SK-N-SH treated with all-trans-retinoic acid at 6 μM for 48 hours (cell line): Measurements from ENCODE around the gene DCBLD1.

ENCODE experiments used
- ATAC-seq: fragments of 200-7000 bp; cut with Tn5 transposase; 3 replicates; pipeline ENCODE4 v1.9.1; 2020; ENCODE audit warnings: mild to moderate bottlenecking, moderate library complexity
- ARNTL ChIP-seq: fragments of 450-650 bp; formaldehyde crosslinking; IDR thresholded peaks from 2 replicates; pipeline ENCODE4 v1.5.0; 2020; ENCODE audit warnings: low read depth, mild to moderate bottlenecking, moderate library complexity, borderline replicate concordance
- BACH2 ChIP-seq: fragments of 250-450 bp; sonication (Bioruptor Pico); IDR thresholded peaks from 2 replicates; pipeline ENCODE4 v1.9.0; 2021; ENCODE audit warnings: mild to moderate bottlenecking, borderline replicate concordance
- CSDC2 ChIP-seq: fragments of 250-450 bp; sonication (Bioruptor Pico); IDR thresholded peaks from 2 replicates; pipeline ENCODE4 v1.5.0; 2020; ENCODE audit warnings: mild to moderate bottlenecking, moderate library complexity
- GLIS3 ChIP-seq: fragments of 250-450 bp; sonication (Bioruptor Pico); IDR thresholded peaks from 2 replicates; pipeline ENCODE4 v1.5.0; 2020; ENCODE audit warnings: mild to moderate bottlenecking, moderate library complexity
- ISL1 ChIP-seq: fragments of 250-450 bp; sonication (Bioruptor Pico); IDR thresholded peaks from 2 replicates; pipeline ENCODE4 v2.1.2; 2022; ENCODE audit warnings: mild to moderate bottlenecking, moderate library complexity
- OSR1 ChIP-seq: fragments of 250-450 bp; sonication (Bioruptor Pico); IDR thresholded peaks from 2 replicates; pipeline ENCODE4 v1.8.0; 2022; ENCODE audit warnings: moderate library complexity, mild to moderate bottlenecking, inconsistent platforms
- PPARA ChIP-seq: fragments of 250-450 bp; sonication (Bioruptor Pico); IDR thresholded peaks from 2 replicates; pipeline ENCODE4 v1.5.0; 2020; ENCODE audit warnings: mild to moderate bottlenecking, borderline replicate concordance
- RARB ChIP-seq: fragments of 250-450 bp; sonication (Bioruptor Pico); IDR thresholded peaks from 2 replicates; pipeline ENCODE4 v1.8.0; 2021; ENCODE audit warnings: mild to moderate bottlenecking, moderate library complexity
- SNAI2 ChIP-seq: fragments of 250-450 bp; sonication (Bioruptor Pico); IDR thresholded peaks from 2 replicates; pipeline ENCODE4 v1.5.0; 2020; ENCODE audit warnings: mild to moderate bottlenecking, moderate library complexity
- TOX ChIP-seq: fragments of 250-450 bp; sonication (Bioruptor Pico); IDR thresholded peaks from 2 replicates; pipeline ENCODE4 v1.8.0; 2021; ENCODE audit warnings: mild to moderate bottlenecking, moderate library complexity, borderline replicate concordance
- ZC3H10 ChIP-seq: fragments of 250-450 bp; sonication (Bioruptor Pico); IDR thresholded peaks from 2 replicates; pipeline ENCODE4 v1.5.1; 2021; ENCODE audit warnings: mild to moderate bottlenecking, moderate library complexity
- ZFP3 ChIP-seq: fragments of 250-450 bp; sonication (Bioruptor Pico); IDR thresholded peaks from 2 replicates; pipeline ENCODE4 v1.5.0; 2020; ENCODE audit warnings: mild to moderate bottlenecking, moderate library complexity
- ZFP30 ChIP-seq: fragments of 450-650 bp; formaldehyde crosslinking; IDR thresholded peaks from 2 replicates; pipeline ENCODE4 v1.5.0; 2022; ENCODE audit warnings: mild to moderate bottlenecking, moderate library complexity
- ZNF565 ChIP-seq: fragments of 450-650 bp; formaldehyde crosslinking; conservative IDR thresholded peaks from 2 replicates; pipeline ENCODE4 v1.5.0; 2020; ENCODE audit warnings: low read depth, mild to moderate bottlenecking, moderate library complexity
- ZNF70 ChIP-seq: fragments of 450-650 bp; formaldehyde crosslinking; IDR thresholded peaks from 2 replicates; pipeline ENCODE4 v1.5.0; 2020; ENCODE audit warnings: mild to moderate bottlenecking, moderate library complexity
- ZNF8 ChIP-seq: fragments of 450-650 bp; formaldehyde crosslinking; IDR thresholded peaks from 2 replicates; pipeline ENCODE4 v1.5.0; 2020; ENCODE audit warnings: mild to moderate bottlenecking, moderate library complexity
- TF ChIP-seq, protein P1 (sequence below): fragments of 250-450 bp; sonication (Bioruptor Pico); IDR thresholded peaks from 2 replicates; pipeline ENCODE4 v1.8.0; 2021; ENCODE audit warnings: low read depth, mild to moderate bottlenecking, moderate library complexity, borderline replicate concordance
- TF ChIP-seq, protein P2 (sequence below): fragments of 250-450 bp; sonication (Bioruptor Pico); IDR thresholded peaks from 2 replicates; pipeline ENCODE4 v1.5.1; 2021; ENCODE audit warnings: mild to moderate bottlenecking, moderate library complexity
- TF ChIP-seq, protein P3 (sequence below): fragments of 250-450 bp; sonication (Bioruptor Pico); IDR thresholded peaks from 2 replicates; pipeline ENCODE4 v1.5.0; 2020; ENCODE audit warnings: mild to moderate bottlenecking, moderate library complexity
- TF ChIP-seq, protein P4 (sequence below): fragments of 250-450 bp; sonication (Bioruptor Pico); IDR thresholded peaks from 2 replicates; pipeline ENCODE4 v1.8.0; 2020; ENCODE audit warnings: mild to moderate bottlenecking, moderate library complexity, borderline replicate concordance

Gene DCBLD1

DNA sequence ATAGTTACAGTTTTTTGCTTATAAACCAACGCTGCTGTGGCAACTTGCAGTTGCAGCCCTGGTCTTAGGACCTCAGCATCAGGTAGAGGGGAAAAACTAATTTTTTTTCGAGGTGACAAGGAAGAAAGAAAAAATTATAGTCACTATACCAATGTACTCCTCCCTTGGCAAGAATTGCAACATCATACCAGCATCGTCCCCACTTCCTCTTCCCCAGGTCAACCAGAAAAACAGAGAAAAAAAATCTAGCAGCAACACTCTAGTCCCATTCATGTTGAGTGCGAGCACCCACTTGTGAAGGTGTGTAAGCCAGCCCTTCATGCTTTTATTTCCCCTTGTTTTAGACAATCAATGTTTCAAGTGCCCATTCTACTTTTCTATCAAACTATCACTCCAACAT lies 13.1 kb upstream of the DCBLD1 start:
- no peak for TF ChIP-seq ZC3H10
- TF ChIP-seq CSDC2 (CRISPR knock-in tag) = no peak
- TF ChIP-seq TOX = no peak
- TF ChIP-seq, protein P1, sequence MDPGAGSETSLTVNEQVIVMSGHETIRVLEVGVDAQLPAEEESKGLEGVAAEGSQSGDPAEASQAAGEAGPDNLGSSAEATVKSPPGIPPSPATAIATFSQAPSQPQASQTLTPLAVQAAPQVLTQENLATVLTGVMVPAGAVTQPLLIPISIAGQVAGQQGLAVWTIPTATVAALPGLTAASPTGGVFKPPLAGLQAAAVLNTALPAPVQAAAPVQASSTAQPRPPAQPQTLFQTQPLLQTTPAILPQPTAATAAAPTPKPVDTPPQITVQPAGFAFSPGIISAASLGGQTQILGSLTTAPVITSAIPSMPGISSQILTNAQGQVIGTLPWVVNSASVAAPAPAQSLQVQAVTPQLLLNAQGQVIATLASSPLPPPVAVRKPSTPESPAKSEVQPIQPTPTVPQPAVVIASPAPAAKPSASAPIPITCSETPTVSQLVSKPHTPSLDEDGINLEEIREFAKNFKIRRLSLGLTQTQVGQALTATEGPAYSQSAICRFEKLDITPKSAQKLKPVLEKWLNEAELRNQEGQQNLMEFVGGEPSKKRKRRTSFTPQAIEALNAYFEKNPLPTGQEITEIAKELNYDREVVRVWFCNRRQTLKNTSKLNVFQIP = no peak
- TF ChIP-seq, protein P2, sequence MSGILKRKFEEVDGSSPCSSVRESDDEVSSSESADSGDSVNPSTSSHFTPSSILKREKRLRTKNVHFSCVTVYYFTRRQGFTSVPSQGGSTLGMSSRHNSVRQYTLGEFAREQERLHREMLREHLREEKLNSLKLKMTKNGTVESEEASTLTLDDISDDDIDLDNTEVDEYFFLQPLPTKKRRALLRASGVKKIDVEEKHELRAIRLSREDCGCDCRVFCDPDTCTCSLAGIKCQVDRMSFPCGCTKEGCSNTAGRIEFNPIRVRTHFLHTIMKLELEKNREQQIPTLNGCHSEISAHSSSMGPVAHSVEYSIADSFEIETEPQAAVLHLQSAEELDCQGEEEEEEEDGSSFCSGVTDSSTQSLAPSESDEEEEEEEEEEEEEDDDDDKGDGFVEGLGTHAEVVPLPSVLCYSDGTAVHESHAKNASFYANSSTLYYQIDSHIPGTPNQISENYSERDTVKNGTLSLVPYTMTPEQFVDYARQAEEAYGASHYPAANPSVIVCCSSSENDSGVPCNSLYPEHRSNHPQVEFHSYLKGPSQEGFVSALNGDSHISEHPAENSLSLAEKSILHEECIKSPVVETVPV = no peak
- TF ChIP-seq, all 23 proteins: peak for 0
- ATAC-seq = no peak

DNA sequence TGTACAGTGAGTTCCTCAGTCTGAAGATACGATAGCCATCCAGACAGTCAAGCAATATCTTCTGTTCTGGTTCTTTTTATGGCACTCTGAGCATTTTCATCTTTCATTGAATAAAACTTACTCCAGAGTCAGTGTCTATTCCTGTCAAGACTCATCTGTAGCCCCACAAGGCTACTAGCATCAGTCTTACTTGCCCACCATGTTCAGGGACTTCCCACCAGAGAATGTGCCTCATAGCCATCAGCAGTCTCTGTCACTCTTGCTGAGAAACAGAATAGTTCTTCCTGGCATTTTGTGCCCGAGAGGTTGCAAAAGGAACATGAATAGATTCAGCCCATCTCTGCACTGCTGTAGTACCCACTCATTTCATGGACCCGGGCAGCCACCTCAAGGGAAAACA lies 12.7 kb upstream of the DCBLD1 start:
- TF ChIP-seq, protein P3, sequence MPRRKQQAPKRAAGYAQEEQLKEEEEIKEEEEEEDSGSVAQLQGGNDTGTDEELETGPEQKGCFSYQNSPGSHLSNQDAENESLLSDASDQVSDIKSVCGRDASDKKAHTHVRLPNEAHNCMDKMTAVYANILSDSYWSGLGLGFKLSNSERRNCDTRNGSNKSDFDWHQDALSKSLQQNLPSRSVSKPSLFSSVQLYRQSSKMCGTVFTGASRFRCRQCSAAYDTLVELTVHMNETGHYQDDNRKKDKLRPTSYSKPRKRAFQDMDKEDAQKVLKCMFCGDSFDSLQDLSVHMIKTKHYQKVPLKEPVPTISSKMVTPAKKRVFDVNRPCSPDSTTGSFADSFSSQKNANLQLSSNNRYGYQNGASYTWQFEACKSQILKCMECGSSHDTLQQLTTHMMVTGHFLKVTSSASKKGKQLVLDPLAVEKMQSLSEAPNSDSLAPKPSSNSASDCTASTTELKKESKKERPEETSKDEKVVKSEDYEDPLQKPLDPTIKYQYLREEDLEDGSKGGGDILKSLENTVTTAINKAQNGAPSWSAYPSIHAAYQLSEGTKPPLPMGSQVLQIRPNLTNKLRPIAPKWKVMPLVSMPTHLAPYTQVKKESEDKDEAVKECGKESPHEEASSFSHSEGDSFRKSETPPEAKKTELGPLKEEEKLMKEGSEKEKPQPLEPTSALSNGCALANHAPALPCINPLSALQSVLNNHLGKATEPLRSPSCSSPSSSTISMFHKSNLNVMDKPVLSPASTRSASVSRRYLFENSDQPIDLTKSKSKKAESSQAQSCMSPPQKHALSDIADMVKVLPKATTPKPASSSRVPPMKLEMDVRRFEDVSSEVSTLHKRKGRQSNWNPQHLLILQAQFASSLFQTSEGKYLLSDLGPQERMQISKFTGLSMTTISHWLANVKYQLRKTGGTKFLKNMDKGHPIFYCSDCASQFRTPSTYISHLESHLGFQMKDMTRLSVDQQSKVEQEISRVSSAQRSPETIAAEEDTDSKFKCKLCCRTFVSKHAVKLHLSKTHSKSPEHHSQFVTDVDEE (CRISPR knock-in tag) = no peak
- TF ChIP-seq SNAI2 (CRISPR knock-in tag) (no peak), GLIS3 (no peak), TOX (no peak), ZFP3 (CRISPR knock-in tag) (no peak), ISL1 (CRISPR knock-in tag) (no peak), OSR1 (CRISPR knock-in tag) (no peak), RARB (no peak), ARNTL (CRISPR knock-in tag) (no peak), ZFP30 (CRISPR knock-in tag) (no peak), ZNF565 (CRISPR knock-in tag) (no peak), ZC3H10 (no peak)
- TF ChIP-seq, protein P1 = no peak
- TF ChIP-seq, protein P2 = no peak
- TF ChIP-seq, protein P4, sequence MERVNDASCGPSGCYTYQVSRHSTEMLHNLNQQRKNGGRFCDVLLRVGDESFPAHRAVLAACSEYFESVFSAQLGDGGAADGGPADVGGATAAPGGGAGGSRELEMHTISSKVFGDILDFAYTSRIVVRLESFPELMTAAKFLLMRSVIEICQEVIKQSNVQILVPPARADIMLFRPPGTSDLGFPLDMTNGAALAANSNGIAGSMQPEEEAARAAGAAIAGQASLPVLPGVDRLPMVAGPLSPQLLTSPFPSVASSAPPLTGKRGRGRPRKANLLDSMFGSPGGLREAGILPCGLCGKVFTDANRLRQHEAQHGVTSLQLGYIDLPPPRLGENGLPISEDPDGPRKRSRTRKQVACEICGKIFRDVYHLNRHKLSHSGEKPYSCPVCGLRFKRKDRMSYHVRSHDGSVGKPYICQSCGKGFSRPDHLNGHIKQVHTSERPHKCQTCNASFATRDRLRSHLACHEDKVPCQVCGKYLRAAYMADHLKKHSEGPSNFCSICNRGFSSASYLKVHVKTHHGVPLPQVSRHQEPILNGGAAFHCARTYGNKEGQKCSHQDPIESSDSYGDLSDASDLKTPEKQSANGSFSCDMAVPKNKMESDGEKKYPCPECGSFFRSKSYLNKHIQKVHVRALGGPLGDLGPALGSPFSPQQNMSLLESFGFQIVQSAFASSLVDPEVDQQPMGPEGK (CRISPR knock-in tag) = no peak
- no peak for ATAC-seq

DNA sequence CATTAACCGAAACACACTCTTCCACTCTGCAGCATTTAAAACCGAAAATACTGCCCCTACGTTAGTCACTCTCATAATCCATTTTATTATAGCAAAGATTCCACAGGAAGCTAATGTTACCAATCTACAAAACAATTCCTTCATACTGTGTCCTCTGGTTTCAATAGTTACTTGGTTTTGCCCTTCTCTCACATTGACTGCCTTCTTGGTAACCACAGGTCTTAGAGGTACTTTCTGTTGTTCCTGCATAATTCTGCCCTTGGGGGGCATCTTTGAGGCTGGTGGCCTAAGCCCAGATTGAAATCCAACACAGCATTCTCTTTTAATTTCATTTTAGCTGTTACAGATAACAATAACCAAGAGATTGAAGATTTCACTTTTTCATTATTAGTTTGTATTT lies 9.8 kb upstream of the DCBLD1 start:
- TF ChIP-seq CSDC2 (CRISPR knock-in tag) = no peak
- no peak for TF ChIP-seq ZNF565 (CRISPR knock-in tag)
- no peak for TF ChIP-seq BACH2 (CRISPR knock-in tag)
- no peak for TF ChIP-seq ZNF70 (CRISPR knock-in tag)
- no peak for TF ChIP-seq PPARA
- TF ChIP-seq ZNF8 = no peak
- TF ChIP-seq, protein P2 = no peak
- no peak for TF ChIP-seq ZC3H10
- TF ChIP-seq ISL1 (CRISPR knock-in tag) = no peak
- no peak for TF ChIP-seq ARNTL (CRISPR knock-in tag)
- TF ChIP-seq, protein P4 (CRISPR knock-in tag) = no peak
- TF ChIP-seq OSR1 (CRISPR knock-in tag) = no peak
- ATAC-seq = no peak
